NT2/D1 (cell line): ENCODE results near the gene EPN1.

Experiments used
- SUZ12 ChIP-seq: IDR thresholded peaks from 2 replicates; pipeline ENCODE4 v1.6.1; 2011; ENCODE audit not compliant: insufficient read length, insufficient read depth; ENCODE audit errors: extremely low read depth
- ZNF274 ChIP-seq: IDR thresholded peaks from 2 replicates; pipeline ENCODE4 v1.6.1; 2011; ENCODE audit warnings: mild to moderate bottlenecking, low read depth, low read length

DNA sequence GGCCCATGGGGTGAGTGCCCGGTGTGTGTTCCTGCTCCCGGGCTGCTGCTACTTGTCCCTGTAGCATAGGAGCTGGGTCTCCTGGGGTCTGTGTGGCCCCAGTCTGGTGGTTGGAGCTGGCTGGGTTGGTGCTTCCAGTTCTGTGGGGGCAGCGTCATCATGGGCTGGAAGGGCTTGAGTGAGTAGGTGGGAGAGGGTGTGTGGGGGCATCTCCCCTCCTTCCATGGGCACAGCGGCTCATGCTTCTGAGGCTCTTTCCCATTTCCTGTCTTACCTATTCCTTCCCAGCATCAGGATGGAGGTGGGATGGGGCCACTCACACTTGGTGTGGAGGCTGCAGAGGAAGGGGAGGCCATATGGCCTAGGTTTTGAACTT lies 8.0 kb upstream of the EPN1 start:
- TF ChIP-seq SUZ12 (no peak), ZNF274 (no peak)
